GM12878 (cell line): ENCODE data around the gene SCNN1G. TPM values are rescaled to one million over a fixed set of nuclear protein-coding genes. Genes with fewer than 3 reads are reported as not detected.

Experiments used
- ATAC-seq: fragments of 200-7000 bp; cut with Tn5 transposase; 3 replicates; pipeline ENCODE4 v1.9.1; 2020; ENCODE audit warnings: mild to moderate bottlenecking, moderate library complexity
- BruUV-seq: library from RNA; stranded (reverse); fragments of 400-500 nt; replicated peaks from 2 replicates; lab custom pipeline; 2021; lab: Mats Ljungman, UMichigan
- CTCF ChIA-PET: fragments of 300-600 bp; sonication (Branson Sonifier 250); formaldehyde crosslinking; extraction: SDS; loops from one replicate; lab custom pipeline; 2021; ENCODE audit warnings: inconsistent platforms; lab: Yijun Ruan, JAX
- POLR2A ChIA-PET: fragments of 350-600 bp; formaldehyde crosslinking; extraction: SDS; loops from one replicate; lab custom pipeline; 2021; ENCODE audit warnings: inconsistent platforms; lab: Charles Lee
- RAD21 ChIA-PET: fragments of 300-600 bp; sonication (Branson Sonifier 250); formaldehyde crosslinking; loops from one replicate; lab custom pipeline; 2023; ENCODE audit warnings: antibody characterized with exemption; ENCODE audit not compliant: unreplicated experiment; lab: Charles Lee
- SMC1A ChIA-PET: fragments of 300-600 bp; sonication (Branson Sonifier 250); formaldehyde crosslinking; loops from one replicate; lab custom pipeline; 2023; ENCODE audit not compliant: unreplicated experiment, uncharacterized antibody; lab: Charles Lee
- DNase-seq: peaks from one replicate; pipeline ENCODE4 v3.0.0-alpha.2; 2011; ENCODE audit warnings: low read depth, low spot score
- FAIRE-seq: peaks from 3 replicates; lab custom pipeline; 2011; peaks lifted over from hg19 to GRCh38; lab: Jason Lieb, UNC
- H2AFZ ChIP-seq: 2 replicates; pipeline ENCODE4 v1.6.0; 2011; ENCODE audit warnings: low read depth, low read length, control low read depth; ENCODE audit not compliant: control insufficient read depth
- H3K27ac ChIP-seq: 2 replicates; pipeline ENCODE4 v1.5.1; 2011; ENCODE audit warnings: control low read depth; ENCODE audit not compliant: control insufficient read depth, insufficient read depth
- H3K27me3 ChIP-seq, 2 experiments: replicated peaks in 1 of 2; 2 replicates each; pipeline versions ENCODE4 v1.6.0 to v1.6.1; 2011; ENCODE audit warnings: low read length in 1 of 2; ENCODE audit not compliant: control insufficient read depth in 2 of 2, insufficient read depth in 2 of 2
- H3K36me3 ChIP-seq, 2 experiments: 2 replicates each; pipeline ENCODE4 v1.5.1; 2011; ENCODE audit warnings: low read length in 1 of 2; ENCODE audit not compliant: control insufficient read depth in 2 of 2, insufficient read depth in 2 of 2
- H3K4me1 ChIP-seq: 2 replicates; pipeline ENCODE4 v1.6.1; 2011; ENCODE audit warnings: mild to moderate bottlenecking, low read length, moderate library complexity, mixed read lengths; ENCODE audit not compliant: control insufficient read depth, insufficient read depth
- H3K4me2 ChIP-seq: 2 replicates; pipeline ENCODE4 v1.6.0; 2011; ENCODE audit warnings: control low read depth; ENCODE audit not compliant: control insufficient read depth, insufficient read depth
- H3K4me3 ChIP-seq: fragments of 200-600 bp; sonication (generic); 2 replicates; pipeline ENCODE4 v1.5.1; 2016
- H3K79me2 ChIP-seq: 2 replicates; pipeline ENCODE4 v1.6.0; 2011; ENCODE audit warnings: low read length; ENCODE audit not compliant: control insufficient read depth, insufficient read depth
- H3K9ac ChIP-seq: 2 replicates; pipeline ENCODE4 v1.8.0; 2011; ENCODE audit warnings: low read length, control low read depth, mixed read lengths; ENCODE audit not compliant: control insufficient read depth, insufficient read depth
- H3K9me3 ChIP-seq: replicated peaks from 3 replicates; pipeline ENCODE4 v1.5.1; 2011; ENCODE audit warnings: mild to moderate bottlenecking, low read length; ENCODE audit not compliant: control insufficient read depth, insufficient read depth
- H4K20me1 ChIP-seq: 2 replicates; pipeline ENCODE4 v1.6.0; 2011; ENCODE audit not compliant: control insufficient read depth, insufficient read depth
- BACH1 ChIP-seq: fragments of 450-650 bp; IDR thresholded peaks from 2 replicates; pipeline ENCODE4 v1.6.1; 2017; ENCODE audit warnings: mild to moderate bottlenecking, borderline replicate concordance
- EGR1 ChIP-seq, 2 experiments: IDR thresholded peaks; 1 replicate in 1 of 2; 2 replicates in 1 of 2; pipeline ENCODE4 v1.6.1; 2011 to 2012; ENCODE audit warnings: low read depth in 2 of 2, low read length in 2 of 2, borderline replicate concordance in 1 of 2, mild to moderate bottlenecking in 1 of 2, moderate library complexity in 1 of 2
- FOS ChIP-seq: IDR thresholded peaks from 3 replicates; pipeline ENCODE4 v1.6.1; 2011; ENCODE audit warnings: borderline replicate concordance; ENCODE audit not compliant: insufficient read length; ENCODE audit errors: extremely low read depth
- HDAC6 ChIP-seq: fragments of 200-600 bp; sonication (generic); IDR thresholded peaks from one replicate; pipeline ENCODE4 v1.8.0; 2017; ENCODE audit warnings: antibody characterized with exemption; ENCODE audit not compliant: unreplicated experiment
- ZNF24 ChIP-seq: fragments of 450-650 bp; IDR thresholded peaks from 2 replicates; pipeline ENCODE4 v1.6.1; 2017; ENCODE audit warnings: antibody characterized with exemption, mild to moderate bottlenecking
- WGBS: methylation state at CpG from one replicate; pipeline ENCODE4 v1.1.6; 2016; ENCODE audit warnings: low lambda C conversion rate; ENCODE audit not compliant: insufficient replicate concordance, insufficient coverage; ENCODE audit errors: missing lambda C conversion rate; 5-methylcytosine and 5-hydroxymethylcytosine counted together
- in situ Hi-C: fragments of 300-500 bp; cut with MboI; formaldehyde crosslinking; loops from 9 replicates; pipeline ENCODE4 v1.14.3; 2018; ENCODE audit warnings: mixed read lengths
- intact Hi-C: fragments of 100-400 bp; cut with micrococcal nuclease; formaldehyde crosslinking; loops from one replicate; pipeline ENCODE4 v1.14.2; 2022; ENCODE audit not compliant: unreplicated experiment
- polyA plus RNA-seq, 11 experiments: library from polyadenylated mRNA; depleted of rRNA in 4 of 11; unstranded in 6 of 11; stranded (reverse) in 5 of 11; fragments of >200 nt; fragmentation: Nextera tagmentation in 4 of 11; fragmentation: Illumina TruSeq in 1 of 11; extraction: Ambion mirVana in 4 of 11; extraction: Trizol in 1 of 11; gene quantifications; 1 replicate in 1 of 11; 2 replicates in 10 of 11; pipeline versions ENCODE4 v1.2.1 to v1.2.3, GENCODE V29; 2011 to 2016; ENCODE audit warnings: inconsistent platforms in 2 of 11, missing spikeins in 2 of 11, low read depth in 1 of 11
- total RNA-seq, 4 experiments: library from RNA; depleted of rRNA in 3 of 4; stranded (reverse); fragments of >200 nt in 3 of 4; fragmentation: Illumina TruSeq in 1 of 4; extraction: Trizol in 1 of 4; gene quantifications; 2 replicates each; pipeline versions ENCODE4 v1.2.1 to v1.2.3, GENCODE V29; 2013 to 2021
- TF ChIP-seq, protein P1 (sequence below): fragments of 450-650 bp; IDR thresholded peaks from 2 replicates; pipeline ENCODE4 v1.6.1; 2017; ENCODE audit warnings: mild to moderate bottlenecking, low read depth, inconsistent platforms; ENCODE audit not compliant: poor library complexity, severe bottlenecking
- TF ChIP-seq, protein P2 (sequence below): fragments of 450-650 bp; IDR thresholded peaks from 2 replicates; pipeline ENCODE4 v1.6.1; 2017; ENCODE audit warnings: mild to moderate bottlenecking

The SCNN1G gene
- total and polyA plus RNA-seq, 10 of the 15 experiments (the other 5 are each of a cell fraction or from before 2014, with no cell fraction given), result 0.04 to 0.86 (median 0.08) TPM; not detected in 5

DNA sequence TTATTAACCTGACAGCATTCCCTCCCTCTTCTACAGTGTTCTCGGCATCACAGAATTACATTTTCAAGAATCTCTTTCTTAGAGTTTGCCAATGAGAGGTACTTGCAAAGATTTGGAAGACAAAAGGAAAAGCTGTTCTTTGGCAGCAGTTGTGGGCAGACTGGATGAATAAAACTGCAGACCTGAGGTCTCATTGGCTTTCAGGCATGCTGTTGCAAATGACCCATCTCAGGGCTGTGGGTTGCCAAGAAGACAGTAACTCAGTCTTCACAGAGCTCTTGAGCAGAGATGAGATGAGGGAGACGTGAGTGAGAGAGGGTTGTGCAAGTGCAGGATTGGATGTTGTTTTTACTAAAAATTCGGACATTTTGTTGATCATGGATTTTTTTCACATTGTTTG, 22.0 kb upstream of the SCNN1G start:
- no peaks in the 10 kb centered on the region for H3K27me3 ChIP-seq
- H4K20me1 ChIP-seq, result no peaks in the 10 kb centered on the region
- H3K4me2 ChIP-seq, result no peak overlapping the region
- no peaks in the 10 kb centered on the region for H3K4me1 ChIP-seq
- in situ Hi-C loops (no loop called here), intact Hi-C loops (no loop called here)
- SMC1A ChIA-PET, result no interaction called here
- no peak overlapping the region for H3K4me3 ChIP-seq
- no peaks in the 10 kb centered on the region for H3K79me2 ChIP-seq
- no peaks in the 10 kb centered on the region for H3K9me3 ChIP-seq
- no peak overlapping the region for H3K27ac ChIP-seq
- H2AFZ ChIP-seq, result no peak overlapping the region
- no peak overlapping the region for H3K9ac ChIP-seq
- TF ChIP-seq ZNF24 (no peak), EGR1 (IDR thresholded peaks at IDR 0.05; ENCODE audit: borderline replicate concordance in 1 of 2, low read depth in 2 of 2, low read length in 2 of 2) (no peak), HDAC6 (no peak), FOS (no peak), BACH1 (no peak)
- TF ChIP-seq, protein P1, sequence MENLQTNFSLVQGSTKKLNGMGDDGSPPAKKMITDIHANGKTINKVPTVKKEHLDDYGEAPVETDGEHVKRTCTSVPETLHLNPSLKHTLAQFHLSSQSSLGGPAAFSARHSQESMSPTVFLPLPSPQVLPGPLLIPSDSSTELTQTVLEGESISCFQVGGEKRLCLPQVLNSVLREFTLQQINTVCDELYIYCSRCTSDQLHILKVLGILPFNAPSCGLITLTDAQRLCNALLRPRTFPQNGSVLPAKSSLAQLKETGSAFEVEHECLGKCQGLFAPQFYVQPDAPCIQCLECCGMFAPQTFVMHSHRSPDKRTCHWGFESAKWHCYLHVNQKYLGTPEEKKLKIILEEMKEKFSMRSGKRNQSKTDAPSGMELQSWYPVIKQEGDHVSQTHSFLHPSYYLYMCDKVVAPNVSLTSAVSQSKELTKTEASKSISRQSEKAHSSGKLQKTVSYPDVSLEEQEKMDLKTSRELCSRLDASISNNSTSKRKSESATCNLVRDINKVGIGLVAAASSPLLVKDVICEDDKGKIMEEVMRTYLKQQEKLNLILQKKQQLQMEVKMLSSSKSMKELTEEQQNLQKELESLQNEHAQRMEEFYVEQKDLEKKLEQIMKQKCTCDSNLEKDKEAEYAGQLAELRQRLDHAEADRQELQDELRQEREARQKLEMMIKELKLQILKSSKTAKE, result no peak
- TF ChIP-seq, protein P2, sequence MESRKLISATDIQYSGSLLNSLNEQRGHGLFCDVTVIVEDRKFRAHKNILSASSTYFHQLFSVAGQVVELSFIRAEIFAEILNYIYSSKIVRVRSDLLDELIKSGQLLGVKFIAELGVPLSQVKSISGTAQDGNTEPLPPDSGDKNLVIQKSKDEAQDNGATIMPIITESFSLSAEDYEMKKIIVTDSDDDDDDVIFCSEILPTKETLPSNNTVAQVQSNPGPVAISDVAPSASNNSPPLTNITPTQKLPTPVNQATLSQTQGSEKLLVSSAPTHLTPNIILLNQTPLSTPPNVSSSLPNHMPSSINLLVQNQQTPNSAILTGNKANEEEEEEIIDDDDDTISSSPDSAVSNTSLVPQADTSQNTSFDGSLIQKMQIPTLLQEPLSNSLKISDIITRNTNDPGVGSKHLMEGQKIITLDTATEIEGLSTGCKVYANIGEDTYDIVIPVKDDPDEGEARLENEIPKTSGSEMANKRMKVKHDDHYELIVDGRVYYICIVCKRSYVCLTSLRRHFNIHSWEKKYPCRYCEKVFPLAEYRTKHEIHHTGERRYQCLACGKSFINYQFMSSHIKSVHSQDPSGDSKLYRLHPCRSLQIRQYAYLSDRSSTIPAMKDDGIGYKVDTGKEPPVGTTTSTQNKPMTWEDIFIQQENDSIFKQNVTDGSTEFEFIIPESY, result no peak
- TF ChIP-seq, all 136 proteins: peak for 0
- CTCF ChIA-PET, result no interaction called here
- 30% methylated on average over 3 of the region's 3 CpGs for WGBS
- POLR2A ChIA-PET, result no interaction called here
- RAD21 ChIA-PET, result no interaction called here
- H3K36me3 ChIP-seq, result no peaks in the 10 kb centered on the region
- no peak for FAIRE-seq
- DNase-seq, result no peak
- ATAC-seq, result no peak
- BruUV-seq, result no TSS peak
